C4-2B (cell line): ENCODE measurements around the gene RHOF.
A peak's percentile ranks its signal among the peaks of the same experiment; 100 is the strongest.

Source experiments
- H3K27ac ChIP-seq: fragments of 450-650 bp; 2 replicates; pipeline ENCODE4 v1.5.1; 2017
- ZFX ChIP-seq: fragments of 450-650 bp; IDR thresholded peaks from 2 replicates; pipeline ENCODE4 v1.6.1; 2017
- TF ChIP-seq, protein P1 (sequence below): fragments of 450-650 bp; conservative IDR thresholded peaks from 2 replicates; pipeline ENCODE4 v1.5.1; 2017; ENCODE audit warnings: mild to moderate bottlenecking

The RHOF gene

DNA sequence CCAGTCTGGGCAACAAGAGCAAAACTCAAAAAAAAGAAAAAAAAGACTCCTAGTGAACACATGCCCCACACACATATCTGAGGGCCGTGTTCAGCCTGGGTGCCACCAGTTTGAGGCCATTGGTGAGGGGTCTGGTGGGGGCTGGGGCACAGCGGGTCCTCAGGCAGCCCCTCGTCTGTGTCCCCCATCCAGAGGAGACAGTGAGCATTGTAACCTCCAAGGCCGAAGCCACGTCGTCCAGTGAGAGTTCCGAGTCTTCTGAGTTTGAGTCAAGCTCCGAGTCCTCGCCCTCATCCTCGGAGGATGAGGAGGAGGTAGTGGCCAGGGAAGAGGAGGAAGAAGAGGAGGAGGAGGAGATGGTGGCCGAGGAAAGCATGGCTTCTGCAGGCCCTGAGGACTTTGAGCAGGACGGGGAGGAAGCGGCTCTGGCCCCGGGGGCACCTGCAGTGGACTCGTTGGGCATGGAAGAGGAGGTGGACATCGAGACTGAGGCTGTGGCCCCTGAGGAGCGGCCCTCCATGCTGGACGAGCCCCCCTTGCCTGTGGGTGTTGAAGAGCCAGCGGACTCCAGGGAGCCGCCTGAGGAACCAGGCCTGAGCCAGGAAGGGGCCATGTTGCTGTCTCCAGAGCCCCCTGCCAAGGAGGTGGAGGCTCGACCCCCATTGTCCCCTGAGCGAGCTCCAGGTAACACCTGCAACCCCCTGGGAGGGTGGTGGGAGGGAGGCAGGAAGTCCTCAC lies 25.9 kb upstream of the RHOF start:
- TF ChIP-seq, protein P1, sequence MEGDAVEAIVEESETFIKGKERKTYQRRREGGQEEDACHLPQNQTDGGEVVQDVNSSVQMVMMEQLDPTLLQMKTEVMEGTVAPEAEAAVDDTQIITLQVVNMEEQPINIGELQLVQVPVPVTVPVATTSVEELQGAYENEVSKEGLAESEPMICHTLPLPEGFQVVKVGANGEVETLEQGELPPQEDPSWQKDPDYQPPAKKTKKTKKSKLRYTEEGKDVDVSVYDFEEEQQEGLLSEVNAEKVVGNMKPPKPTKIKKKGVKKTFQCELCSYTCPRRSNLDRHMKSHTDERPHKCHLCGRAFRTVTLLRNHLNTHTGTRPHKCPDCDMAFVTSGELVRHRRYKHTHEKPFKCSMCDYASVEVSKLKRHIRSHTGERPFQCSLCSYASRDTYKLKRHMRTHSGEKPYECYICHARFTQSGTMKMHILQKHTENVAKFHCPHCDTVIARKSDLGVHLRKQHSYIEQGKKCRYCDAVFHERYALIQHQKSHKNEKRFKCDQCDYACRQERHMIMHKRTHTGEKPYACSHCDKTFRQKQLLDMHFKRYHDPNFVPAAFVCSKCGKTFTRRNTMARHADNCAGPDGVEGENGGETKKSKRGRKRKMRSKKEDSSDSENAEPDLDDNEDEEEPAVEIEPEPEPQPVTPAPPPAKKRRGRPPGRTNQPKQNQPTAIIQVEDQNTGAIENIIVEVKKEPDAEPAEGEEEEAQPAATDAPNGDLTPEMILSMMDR: no peak
- TF ChIP-seq ZFX: no peak
- no peak overlapping the region for H3K27ac ChIP-seq

DNA sequence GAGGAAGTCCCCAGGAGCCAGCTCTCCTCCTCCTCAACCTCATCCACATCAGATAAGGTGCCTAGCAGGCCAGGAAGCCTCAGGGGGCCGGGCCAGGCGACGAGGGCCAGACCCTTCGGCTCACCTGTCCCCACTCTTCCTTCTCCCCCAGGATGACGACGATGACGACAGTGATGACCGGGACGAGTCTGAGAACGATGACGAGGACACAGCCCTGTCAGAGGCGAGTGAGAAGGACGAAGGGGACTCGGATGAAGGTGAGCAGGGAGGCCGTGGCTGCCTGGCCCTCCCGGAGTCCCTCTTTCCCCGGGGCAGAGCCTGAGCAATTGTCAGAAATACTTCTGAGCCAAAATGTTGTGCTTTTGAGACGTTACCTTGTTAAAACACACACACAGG lies 24.2 kb upstream of the RHOF start:
- no peak for TF ChIP-seq ZFX
- TF ChIP-seq, protein P1: no peak
- H3K27ac ChIP-seq: no peak overlapping the region

DNA sequence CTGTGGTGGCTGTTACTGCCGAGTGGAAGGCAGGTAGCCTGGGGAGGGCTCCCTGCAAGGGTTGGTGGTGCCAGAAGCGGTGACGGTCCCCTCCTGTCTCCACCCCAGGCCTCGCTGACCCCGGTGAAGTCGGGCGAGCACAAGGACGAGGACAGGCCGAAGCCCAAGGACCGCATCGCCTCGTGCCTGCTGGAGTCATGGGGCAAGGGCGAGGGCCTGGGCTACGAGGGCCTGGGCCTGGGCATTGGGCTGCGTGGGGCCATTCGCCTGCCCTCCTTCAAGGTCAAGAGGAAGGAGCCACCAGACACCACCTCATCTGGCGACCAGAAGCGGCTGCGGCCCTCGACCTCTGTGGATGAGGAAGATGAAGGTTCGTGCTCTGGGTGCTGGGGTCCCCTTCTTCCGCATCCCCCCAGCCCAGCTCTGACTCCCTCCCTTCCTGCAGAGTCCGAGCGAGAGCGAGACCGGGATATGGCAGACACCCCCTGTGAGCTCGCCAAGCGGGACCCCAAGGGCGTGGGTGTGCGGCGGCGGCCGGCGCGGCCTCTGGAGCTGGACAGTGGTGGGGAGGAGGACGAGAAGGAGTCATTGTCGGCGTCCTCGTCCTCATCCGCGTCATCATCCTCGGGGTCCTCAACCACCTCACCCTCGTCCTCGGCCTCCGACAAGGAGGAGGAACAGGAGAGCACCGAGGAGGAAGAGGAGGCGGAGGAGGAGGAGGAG lies 23.6 kb upstream of the RHOF start:
- TF ChIP-seq, protein P1: no peak
- TF ChIP-seq ZFX: no peak

DNA sequence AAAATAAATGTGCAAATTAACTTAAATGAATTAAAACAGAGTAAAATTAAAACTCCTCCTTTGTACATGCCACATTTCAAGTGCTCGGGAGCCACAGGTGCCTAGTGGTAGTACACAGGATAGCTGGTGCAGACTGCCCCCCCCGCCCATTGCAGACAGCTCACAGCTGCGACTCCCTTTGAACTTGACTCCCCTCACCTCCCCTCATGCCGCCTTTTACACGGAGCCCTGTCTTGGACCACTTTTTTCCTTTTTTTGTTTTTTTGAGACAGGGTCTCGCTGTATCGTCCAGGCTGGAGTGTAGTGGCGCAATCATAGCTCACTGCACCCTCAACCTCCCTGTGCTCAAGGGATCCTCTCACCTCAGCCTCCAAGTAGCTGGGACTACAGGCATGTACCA lies 21.8 kb upstream of the RHOF start:
- TF ChIP-seq, protein P1: no peak
- no peak for TF ChIP-seq ZFX
- H3K27ac ChIP-seq: no peak overlapping the region

More for the DNA sequence above, 23.6 kb upstream of the RHOF start:
- H3K27ac ChIP-seq: no peak overlapping the region

DNA sequence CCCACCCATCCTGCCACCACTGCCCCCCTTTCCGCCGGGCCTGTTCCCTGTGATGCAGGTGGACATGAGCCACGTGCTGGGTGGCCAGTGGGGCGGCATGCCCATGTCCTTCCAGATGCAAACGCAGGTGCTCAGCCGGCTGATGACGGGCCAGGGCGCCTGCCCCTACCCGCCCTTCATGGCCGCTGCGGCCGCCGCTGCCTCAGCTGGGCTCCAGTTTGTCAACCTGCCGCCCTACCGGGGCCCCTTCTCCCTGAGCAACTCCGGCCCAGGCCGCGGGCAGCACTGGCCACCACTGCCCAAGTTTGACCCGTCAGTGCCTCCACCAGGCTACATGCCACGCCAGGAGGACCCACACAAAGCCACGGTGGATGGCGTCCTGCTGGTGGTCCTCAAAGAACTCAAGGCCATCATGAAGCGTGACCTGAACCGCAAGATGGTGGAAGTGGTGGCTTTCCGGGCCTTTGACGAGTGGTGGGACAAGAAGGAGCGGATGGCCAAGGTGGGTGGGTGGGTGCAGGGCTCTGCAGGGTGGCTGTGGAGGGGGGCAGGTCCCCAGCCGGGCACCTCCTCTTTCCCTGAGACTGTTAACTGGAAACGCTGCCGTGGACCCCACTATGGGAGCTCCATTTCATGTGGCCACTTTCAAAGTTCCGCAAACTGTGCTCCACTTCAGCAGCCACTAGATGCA lies 21.1 kb upstream of the RHOF start:
- no peak for TF ChIP-seq ZFX
- TF ChIP-seq, protein P1: no peak
- no peak overlapping the region for H3K27ac ChIP-seq

DNA sequence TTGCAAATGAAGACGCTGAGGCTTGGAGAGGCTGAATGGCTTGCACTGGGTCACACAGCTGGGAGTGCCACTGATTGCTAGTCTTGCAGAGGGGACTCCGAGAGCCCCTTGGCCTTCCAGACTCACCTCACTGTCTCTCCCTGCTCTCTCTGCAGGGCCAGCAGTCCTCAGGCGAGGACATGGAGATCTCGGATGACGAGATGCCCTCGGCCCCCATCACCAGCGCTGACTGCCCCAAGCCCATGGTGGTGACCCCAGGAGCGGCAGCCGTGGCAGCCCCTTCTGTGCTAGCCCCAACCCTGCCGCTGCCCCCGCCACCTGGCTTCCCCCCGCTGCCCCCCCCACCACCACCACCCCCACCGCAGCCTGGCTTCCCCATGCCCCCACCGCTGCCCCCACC lies 20.5 kb upstream of the RHOF start:
- no peak for TF ChIP-seq ZFX
- TF ChIP-seq, protein P1: no peak
- H3K27ac ChIP-seq: peak overlapping the region; percentile 76
